ENCODE measurements around the gene ATP6V0D1. TPM values are rescaled to one million over a fixed set of nuclear protein-coding genes. Genes with fewer than 3 reads are reported as not detected.

ATP6V0D1 gene
- polyA plus RNA-seq, 4 donors: 89.4 to 94.5 (median 92.3) TPM

DNA sequence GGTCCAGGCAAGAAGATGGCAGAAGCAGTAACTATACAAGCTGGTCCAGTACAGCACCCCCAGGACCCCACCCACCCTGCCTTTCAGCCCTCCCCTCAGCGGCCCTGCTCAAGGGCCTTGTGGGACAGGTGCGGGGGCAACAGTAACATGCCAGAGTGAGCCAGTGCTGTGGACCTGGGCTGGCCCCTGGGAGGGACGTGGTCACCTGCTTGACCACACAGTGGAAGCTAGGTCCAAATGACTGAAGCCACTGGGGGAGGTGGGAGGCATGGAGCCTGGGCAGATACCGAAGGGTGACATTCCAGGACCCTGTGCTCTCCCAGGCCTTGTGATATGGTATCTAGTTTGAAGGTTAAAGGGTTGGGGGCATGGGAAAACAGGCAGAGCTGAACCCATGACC, 17.3 kb downstream of the ATP6V0D1 start:
- no peak for DNase-seq (ENCODE audit: low read depth in 4 of 4, low spot score in 2 of 4)

- no peak for DNase-seq (ENCODE audit: low read depth in 4 of 4, low spot score in 2 of 4)
Observed at GRCh38 chr16:67463059-67463458, 17.9 kb downstream of the ATP6V0D1 start.

DNA sequence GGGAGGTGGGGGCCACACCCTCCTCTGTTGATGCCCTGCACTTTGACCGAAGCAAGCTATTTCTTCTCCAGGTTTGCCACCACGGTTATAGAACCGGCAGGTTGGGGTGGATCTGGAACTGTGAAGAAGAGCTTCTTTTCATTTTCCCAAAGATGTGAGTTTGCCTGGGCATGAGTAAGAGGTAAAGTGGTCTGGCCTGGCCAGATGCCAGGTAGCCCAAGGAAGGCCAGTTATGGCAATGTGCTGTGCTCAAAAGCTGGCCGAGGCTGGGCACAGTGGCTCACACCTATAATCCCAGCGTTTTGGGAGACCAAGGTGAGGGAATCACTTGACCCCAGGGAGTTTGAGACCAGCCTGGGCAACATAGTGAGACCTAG, 18.7 kb downstream of the ATP6V0D1 start:
- DNase-seq (ENCODE audit: low read depth in 4 of 4, low spot score in 2 of 4): no peak

DNA sequence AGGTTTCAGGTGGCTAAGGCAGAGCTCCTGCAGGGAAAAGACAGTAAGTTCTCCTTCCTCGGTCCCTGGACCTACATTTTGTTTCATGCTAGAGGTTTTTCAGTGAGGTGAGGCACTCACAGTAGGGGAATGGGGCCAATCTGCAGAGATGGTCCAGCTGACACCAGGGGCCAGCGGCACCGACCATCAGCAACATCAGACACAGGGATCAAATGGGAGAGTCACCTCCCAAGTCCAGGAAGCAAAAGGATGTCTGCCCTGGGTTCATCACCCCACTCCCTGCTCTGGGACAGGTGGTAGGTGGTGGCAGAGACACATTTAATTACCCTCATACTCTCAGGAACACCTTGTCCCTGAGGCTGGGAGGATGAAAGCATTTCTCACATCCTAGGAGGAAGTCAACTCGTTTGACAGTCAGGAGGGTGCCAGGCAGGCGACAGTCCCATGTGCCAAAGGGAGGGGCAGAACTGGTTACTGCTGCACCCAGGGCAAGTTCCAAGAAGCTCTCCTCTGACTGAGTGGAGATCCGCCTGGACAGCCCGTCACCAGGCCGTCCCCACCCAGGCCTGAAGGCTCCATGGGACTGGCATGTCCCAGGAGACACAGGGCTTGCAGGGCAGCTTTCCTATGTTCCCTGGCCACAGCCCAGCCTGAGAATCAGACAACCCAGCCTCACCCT, 19.2 kb downstream of the ATP6V0D1 start:
- DNase-seq (ENCODE audit: low read depth in 4 of 4, low spot score in 2 of 4): no peak

DNA sequence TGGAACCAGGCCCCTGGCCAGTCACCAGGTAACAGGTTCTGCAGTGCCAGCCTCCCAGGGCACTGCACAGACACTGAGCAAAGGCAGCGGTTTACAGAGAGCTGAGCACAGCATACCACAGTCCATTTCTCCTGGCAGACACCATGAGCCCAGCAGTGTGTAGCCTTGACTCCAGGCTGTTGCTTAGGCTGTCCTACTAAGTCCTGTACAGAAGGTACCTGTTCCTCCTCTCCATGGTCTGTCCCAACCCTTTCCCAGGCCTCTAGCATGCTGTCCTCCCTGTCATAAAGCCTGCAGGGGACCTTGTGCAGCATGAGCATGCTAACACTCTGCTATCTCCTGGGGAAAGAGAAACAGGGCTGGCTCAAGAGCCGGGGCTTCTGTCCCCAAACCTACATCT, 20.0 kb downstream of the ATP6V0D1 start:
- no peak for DNase-seq (ENCODE audit: low read depth in 4 of 4, low spot score in 2 of 4)

GRCh38 chr16:67460168-67460567, 20.8 kb downstream of the ATP6V0D1 start:
- no peak for DNase-seq (ENCODE audit: low read depth in 4 of 4, low spot score in 2 of 4)

DNA sequence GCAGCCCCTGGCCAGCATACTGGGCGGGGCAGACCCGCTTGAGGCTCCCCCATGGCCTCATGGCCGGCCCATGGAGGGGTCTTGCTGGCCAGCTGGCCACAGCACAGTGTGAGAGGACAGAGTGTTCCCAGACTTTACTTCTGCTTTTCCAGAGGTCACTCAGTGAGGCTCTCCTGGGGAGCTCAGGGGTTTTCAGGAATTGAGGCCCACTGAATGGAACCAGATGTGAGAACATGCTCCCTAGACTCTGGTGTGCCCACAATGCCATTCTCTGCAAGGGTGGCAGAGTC, 21.2 kb downstream of the ATP6V0D1 start:
- no peak for DNase-seq (ENCODE audit: low read depth in 4 of 4, low spot score in 2 of 4)

DNA sequence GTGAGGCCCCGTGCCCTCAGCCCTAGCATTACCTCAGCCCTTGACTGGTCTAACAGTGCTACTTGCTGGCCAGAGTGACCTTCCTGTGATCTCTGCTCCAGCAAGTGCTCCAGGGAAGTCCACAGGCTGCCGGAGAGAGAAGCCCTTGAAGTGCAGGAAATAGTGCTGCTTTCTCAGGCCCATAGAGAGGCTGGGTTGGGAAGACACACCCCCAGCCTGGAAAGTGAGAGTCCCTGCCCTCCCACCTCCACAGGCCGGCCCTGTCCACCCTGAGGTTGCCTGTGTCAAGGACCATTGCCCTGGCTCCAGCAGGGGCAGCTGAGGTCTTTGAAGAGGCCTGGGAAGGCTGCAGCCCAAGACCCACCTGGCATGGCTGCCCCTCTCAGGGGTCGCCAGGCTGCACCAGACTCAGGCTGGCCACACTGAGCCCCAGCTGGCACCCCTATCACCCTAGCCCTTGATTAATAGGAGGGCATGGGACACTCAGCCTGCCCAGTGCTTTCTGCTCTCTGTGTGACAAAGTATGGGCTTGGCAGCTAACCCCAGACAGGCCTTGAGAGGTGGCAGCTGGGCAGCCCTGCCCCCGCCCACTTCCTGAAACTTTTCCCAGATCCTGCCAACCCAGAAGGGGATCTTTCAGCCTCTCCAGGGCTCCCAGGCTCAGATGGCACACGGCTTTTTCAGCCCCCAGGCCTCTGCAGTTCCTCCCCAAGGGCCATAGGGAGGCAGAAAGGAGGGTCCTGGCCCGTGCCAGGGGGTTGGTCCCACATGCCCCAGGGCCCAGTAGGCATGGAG, 21.7 kb downstream of the ATP6V0D1 start:
- no peak for DNase-seq (ENCODE audit: low read depth in 4 of 4, low spot score in 2 of 4)

DNA sequence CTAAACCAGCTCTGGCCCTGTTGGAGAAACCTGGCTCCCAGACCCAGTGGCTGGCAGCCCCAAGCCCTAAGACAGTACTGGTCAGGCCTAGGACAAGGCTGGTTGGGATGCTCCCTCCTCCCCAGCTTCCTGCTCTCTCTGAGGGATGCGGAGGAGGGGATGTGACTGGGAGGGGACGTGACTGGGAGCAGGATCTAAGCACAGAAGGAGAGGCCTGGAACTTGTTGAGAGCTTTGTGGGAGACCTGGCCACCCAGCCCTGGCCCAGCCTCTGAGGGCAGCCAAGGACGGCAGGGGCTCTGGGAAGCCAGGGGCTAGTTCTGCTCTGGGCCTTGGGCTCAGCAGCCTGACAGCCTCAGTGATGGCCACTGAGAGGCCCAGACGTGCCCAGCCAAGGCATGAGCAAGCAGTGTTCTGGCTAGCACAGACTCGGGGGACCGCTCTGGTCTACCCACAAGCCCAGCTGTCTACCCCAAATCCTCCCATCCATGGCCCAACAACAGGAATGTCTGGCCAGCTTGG, 22.8 kb downstream of the ATP6V0D1 start:
- no peak for DNase-seq (ENCODE audit: low read depth in 4 of 4, low spot score in 2 of 4)

GRCh38 chr16:67457611-67458010, 23.3 kb downstream of the ATP6V0D1 start:
- DNase-seq (ENCODE audit: low read depth in 4 of 4, low spot score in 2 of 4): no peak

DNA sequence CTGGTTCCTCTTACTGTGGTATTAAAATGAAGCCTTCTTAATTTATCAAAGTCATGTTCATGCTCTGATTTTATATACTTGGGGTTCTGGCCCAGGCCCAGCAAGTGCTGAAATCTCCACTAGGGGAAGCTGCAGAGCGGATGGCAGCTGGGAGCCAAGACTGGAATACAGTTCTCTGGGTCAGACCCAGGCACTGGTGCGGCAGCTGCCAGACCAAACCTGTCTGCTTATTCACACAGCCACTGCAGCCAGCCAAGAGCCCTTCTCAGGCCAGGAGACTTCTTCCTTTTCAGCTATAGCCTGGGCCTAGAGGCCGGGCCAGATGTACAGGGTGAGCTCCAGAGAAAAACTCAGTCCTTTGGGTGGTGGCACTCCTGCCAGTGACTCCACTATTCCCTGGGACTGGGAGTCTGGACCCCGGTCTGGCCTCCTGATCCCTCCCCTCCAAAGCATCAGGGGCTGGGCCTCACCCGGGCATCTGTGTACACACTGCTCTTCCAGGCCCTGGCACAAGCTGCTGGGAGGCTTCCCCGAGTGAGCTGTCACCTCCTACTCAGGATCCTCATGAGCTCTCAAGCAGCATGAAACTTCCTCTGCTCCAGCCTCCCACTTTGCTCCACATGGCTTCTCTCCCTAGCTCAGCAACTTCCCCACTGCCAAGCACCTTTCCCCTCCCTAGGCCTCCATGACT, 24.4 kb downstream of the ATP6V0D1 start:
- DNase-seq (ENCODE audit: low read depth in 4 of 4, low spot score in 2 of 4): no peak

DNA sequence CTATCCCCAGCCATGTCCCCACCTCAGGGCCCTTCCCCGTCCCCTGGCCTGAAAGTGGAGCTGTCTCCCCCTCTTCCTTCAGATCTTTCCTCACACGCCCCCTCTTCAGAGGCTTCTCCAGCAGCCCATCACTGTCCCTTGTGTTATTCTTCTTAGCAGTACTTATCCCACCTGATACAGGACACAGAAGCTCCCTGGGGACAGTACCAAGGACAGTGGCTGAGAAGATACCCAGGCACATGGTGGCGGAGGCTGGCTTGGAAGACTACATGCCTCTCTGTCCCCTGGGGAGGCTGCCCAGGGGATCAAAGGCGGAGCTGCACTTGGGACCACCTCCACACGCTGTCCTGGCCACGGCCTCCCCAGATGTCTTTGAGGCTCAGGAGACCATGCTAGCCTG, 26.1 kb downstream of the ATP6V0D1 start:
- DNase-seq (ENCODE audit: low read depth in 4 of 4, low spot score in 2 of 4): no peak

DNA sequence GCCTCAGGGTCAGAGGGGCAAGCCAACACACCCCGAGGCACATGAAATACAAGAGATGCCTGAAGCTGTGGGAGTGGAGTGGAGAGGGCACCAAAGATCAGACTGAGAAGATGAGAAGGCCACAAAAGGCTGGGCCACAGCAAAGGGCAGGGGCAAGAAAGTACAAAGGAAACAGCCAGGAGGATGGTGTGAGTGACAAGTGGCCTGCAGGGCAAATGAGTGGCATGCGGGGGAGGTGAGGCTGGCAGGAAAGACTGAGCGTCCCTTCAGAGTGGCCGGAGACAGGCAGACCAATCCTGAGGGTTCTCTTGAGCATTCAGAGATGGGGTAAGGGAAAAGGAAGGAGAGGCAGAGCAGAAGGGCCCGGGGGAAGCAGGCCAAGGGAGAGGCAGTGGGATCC, 26.9 kb downstream of the ATP6V0D1 start:
- DNase-seq (ENCODE audit: low read depth in 4 of 4, low spot score in 2 of 4): no peak

DNA sequence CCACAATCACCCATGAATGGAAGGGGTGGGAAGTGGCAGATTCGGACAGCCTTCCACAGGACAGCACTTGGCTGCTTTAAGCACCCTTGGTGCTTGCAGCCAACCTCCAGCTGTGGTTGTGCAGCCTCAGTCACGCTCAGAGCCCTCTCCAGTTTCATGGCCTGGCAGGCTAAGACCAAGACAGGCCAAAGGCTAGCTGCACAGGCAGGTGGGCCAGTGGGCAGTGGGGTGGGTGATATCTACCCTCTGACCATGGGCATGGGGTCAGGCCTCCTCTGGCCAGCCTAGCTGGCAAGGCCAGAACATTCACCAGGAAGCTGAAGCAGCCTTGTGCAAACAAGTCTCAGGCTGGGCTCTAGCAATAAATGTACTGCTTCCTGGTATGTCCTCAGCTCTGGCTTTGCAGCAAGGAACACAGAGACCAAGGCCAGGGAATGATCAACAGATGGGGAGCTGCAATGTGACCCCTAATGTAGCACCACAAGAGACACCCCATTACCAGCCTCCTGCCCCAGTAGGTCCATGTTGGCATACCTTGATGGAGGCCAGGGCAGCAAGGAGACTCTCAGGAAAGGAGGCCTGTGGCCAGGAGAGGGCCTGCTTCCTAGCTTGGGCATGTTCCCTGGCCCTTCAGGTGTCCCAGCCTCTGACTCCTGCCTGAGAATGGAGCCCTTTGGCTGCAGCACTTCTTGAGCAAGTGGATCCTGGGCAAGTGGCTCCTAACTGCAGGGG, 29.1 kb downstream of the ATP6V0D1 start:
- no peak for DNase-seq (ENCODE audit: low read depth in 4 of 4, low spot score in 2 of 4)

- DNase-seq (ENCODE audit: low read depth in 4 of 4, low spot score in 2 of 4): no peak
Observed at GRCh38 chr16:67451061-67451703, 29.8 kb downstream of the ATP6V0D1 start.

GRCh38 chr16:67449739-67450138, 31.2 kb downstream of the ATP6V0D1 start:
- no peak for DNase-seq (ENCODE audit: low read depth in 4 of 4, low spot score in 2 of 4)

- DNase-seq (ENCODE audit: low read depth in 4 of 4, low spot score in 2 of 4): no peak
Observed at GRCh38 chr16:67449336-67449735, 31.6 kb downstream of the ATP6V0D1 start.

GRCh38 chr16:67448580-67448979, 32.4 kb downstream of the ATP6V0D1 start:
- no peak for DNase-seq (ENCODE audit: low read depth in 4 of 4, low spot score in 2 of 4)

DNA sequence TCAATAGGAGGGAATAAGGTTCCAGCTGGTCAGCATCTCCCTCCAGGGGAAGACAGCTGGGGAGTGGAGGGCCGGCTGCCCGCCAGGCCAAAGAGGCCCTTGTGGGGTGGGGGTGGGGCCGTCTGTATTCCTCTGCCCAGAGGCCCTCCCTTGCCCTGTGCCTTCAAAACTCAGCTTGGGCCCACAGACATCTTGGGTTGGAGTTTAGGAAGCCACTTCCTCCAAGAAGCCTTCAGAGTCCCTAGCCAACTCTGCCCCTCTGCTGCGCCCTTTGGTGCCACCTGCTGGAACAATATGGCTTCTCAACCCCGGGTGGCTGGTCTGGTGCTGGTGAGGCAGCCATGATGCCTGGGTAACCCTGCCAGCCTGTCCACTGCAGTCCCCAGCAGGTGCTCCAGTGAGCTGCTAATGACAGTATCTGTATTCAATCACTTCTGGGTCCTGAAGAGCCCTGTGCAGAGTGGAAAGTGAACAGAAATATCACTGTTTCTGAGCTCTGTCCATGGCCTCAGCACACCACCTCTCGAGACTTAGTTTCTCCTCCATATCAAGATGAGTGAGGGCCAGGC, 33.4 kb downstream of the ATP6V0D1 start:
- DNase-seq (ENCODE audit: low read depth in 4 of 4, low spot score in 2 of 4): no peak

GRCh38 chr16:67446968-67447507, 33.9 kb downstream of the ATP6V0D1 start:
- DNase-seq (ENCODE audit: low read depth in 4 of 4, low spot score in 2 of 4): no peak
